Measurements from ENCODE around the gene NVL.
A peak's percentile ranks its signal among the peaks of the same experiment; 100 is the strongest.
"Not testable (repeated sequence)": the region's sequence is repeated elsewhere in the genome, so short reads cannot be mapped to it uniquely, and the experiment has no call there.

NVL gene

DNA sequence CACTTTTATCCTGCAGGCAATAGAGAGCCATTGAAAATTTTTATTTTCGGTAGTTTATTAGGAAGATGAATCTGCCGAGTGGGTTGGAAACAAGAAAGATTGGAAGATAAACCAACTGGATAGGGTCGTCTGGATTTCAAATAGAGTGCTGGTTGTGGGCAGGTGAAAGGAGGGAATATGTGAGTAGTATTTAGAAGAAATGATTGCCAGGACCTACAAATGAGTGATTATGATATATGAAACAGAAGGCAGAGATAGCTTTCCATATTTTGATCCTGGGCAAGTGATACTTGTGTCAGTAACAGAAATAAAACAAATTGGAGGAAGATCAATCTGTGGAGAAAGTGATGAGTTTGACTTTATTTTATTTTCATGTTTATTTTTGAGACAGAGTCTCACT lies 29.2 kb upstream of the NVL start:
- no peak for DNase-seq (ENCODE audit: extremely low read depth, low read depth)
- no peak overlapping the region for H3K4me3 ChIP-seq (replicated peaks; ENCODE audit: low read depth, low read length)
- TF ChIP-seq, protein P1, sequence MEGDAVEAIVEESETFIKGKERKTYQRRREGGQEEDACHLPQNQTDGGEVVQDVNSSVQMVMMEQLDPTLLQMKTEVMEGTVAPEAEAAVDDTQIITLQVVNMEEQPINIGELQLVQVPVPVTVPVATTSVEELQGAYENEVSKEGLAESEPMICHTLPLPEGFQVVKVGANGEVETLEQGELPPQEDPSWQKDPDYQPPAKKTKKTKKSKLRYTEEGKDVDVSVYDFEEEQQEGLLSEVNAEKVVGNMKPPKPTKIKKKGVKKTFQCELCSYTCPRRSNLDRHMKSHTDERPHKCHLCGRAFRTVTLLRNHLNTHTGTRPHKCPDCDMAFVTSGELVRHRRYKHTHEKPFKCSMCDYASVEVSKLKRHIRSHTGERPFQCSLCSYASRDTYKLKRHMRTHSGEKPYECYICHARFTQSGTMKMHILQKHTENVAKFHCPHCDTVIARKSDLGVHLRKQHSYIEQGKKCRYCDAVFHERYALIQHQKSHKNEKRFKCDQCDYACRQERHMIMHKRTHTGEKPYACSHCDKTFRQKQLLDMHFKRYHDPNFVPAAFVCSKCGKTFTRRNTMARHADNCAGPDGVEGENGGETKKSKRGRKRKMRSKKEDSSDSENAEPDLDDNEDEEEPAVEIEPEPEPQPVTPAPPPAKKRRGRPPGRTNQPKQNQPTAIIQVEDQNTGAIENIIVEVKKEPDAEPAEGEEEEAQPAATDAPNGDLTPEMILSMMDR (IDR thresholded peaks at IDR 0.05; ENCODE audit: low read depth, low read length, missing control alignments) = no peak

DNA sequence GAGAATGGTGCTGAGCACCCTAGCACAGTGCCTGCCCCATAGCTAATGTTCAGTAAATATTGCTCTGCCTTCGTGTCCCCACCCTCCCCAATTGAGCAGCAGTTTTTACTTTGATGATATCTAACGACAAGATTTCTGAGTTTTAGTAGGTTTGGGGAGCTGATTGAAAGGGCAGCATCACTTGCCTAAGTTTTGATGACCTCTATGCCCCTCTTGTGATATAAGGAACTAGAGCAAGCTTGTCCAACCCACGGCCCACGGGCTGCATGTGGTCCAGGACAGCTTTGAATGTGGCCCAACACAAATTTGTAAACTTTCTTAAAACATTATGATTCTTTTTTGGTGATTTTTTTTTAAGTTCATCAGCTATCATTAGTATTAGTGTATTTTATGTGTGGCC lies 28.3 kb upstream of the NVL start:
- TF ChIP-seq, protein P1 (IDR thresholded peaks at IDR 0.05; ENCODE audit: low read depth, low read length, missing control alignments) = no peak
- peak overlapping the region; percentile 78 for H3K4me3 ChIP-seq (replicated peaks; ENCODE audit: low read depth, low read length)
- DNase-seq (ENCODE audit: extremely low read depth, low read depth) = no peak

DNA sequence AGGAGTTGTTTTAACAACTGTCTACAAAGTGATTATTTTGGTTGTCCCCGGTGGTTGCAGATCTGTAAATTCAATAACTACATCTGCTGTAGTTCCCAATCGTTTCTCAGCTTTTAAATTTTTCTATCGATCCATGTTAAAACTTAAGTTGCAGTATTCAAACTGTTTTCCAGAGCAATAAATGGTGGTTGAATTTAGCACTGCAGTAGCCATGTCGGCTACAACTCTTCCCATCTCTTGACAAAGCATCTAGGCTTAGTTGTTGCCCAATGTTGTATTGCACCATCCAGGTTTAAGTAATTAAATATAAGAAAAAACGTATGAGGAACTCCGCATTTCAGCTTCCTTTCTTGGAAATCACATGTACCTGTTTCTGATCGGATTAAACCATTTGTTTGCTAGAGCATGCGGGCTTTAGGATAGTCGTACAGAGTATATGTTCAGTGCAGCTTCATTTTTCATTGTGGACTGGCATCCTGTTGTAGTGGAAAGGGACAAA lies 27.7 kb upstream of the NVL start:
- TF ChIP-seq, protein P1 (IDR thresholded peaks at IDR 0.05; ENCODE audit: low read depth, low read length, missing control alignments) = no peak
- peak overlapping the region; percentile 78 for H3K4me3 ChIP-seq (replicated peaks; ENCODE audit: low read depth, low read length)
- no peak for DNase-seq (ENCODE audit: extremely low read depth, low read depth)

DNA sequence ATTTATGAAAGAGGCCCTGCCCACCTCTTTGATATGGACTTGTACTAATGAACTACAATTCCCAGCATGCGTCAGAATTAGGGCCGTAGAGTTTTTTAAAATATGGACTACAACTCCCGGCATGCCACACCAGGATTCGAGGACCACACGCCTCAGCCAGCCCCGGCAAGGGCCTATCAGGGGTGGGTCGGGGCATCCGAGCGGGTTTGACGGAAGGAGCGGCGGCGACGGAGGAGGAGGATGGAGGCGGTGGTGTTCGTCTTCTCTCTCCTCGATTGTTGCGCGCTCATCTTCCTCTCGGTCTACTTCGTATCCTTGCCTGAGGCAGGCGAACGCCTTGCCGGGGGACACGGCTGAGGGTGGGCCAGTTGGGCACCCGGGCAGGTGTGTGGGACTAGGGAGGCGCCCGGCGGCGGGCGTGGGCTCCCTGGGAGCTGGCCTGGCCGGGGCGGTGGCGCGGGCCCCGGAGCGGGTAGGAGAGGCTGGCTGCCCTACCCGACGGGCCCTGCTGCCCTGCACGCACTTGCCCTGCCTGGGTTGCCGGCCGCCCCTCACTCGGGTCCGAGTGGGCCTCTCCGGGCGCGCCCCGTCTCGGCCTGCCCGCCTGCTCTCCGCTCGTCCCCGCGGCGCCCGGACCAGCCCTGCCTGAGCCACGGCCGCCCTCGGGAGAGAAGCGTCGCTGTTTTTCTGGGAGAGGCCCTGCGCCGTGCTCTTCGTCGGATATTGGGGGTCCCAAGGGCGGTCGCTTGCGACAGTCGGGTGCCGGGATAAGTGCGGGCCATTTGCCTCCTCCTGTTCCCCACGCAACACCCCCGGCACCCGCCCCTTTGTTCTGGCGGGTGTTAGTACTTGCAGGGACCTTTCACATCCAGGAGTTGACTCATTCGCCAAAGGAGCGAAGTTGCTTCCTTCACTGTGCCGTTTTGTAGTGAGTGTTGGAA lies 27.0 kb upstream of the NVL start, which contains the start of gene CNIH4:
Gene CNIH4, plus strand, starts transcription at position 195 of the 941 bp plus-strand sequence. Its CDS starts 46 bp downstream, at position 241.
- peak within 1 kb of the TSS; percentile 78 for H3K4me3 ChIP-seq (replicated peaks; ENCODE audit: low read depth, low read length)
- DNase-seq (ENCODE audit: extremely low read depth, low read depth) = peak; percentile 91

DNA sequence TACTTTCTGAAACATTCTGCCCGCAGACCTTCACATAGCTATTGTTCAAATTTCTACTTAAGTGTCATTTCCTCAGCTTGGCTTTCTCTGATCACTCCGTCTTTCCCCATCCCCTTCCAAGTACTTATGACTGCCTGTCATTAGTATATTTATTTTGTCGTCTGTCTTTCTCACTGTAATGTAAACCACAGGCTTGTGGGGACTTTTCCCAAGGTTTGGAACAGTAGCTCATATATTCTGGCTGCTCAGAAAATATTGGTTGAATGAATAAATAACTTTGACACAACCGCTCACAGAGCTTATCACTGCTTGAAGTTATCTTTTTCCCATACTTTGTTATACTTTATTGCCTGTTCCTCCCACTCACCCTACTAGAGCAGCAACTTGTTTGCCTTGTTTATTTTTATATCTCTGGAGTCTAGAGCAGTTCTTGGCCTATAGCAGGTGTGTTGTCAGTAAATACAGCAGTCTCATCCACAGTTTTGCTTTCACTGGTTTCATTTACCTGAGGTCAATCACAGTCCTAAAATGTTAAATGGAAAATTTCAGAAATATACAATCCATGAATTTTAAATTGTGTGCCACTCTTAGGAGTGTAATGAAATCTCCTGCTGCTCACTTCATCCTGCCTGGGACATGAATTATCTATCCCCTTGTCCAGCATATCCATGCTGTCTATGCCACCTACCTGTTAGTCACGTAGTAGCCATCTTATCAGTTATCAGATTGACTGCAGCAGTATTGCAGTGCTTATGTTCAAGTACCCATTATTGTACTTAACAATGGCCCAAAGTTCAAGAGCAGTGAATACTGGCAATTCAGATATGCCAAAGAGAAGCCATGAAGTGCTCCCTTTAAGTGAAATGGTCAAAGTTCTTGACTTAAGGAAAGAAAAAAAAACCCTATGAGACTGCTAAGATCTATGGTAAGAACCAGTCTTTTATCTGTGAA lies 24.3 kb upstream of the NVL start:
- H3K4me3 ChIP-seq (replicated peaks; ENCODE audit: low read depth, low read length) = no peak overlapping the region
- no peak for DNase-seq (ENCODE audit: extremely low read depth, low read depth)
- TF ChIP-seq, protein P1 (IDR thresholded peaks at IDR 0.05; ENCODE audit: low read depth, low read length, missing control alignments) = no peak

More for the DNA sequence above, 27.0 kb upstream of the NVL start, which contains the start of gene CNIH4:
- TF ChIP-seq, protein P1 (IDR thresholded peaks at IDR 0.05; ENCODE audit: low read depth, low read length, missing control alignments) = no peak

DNA sequence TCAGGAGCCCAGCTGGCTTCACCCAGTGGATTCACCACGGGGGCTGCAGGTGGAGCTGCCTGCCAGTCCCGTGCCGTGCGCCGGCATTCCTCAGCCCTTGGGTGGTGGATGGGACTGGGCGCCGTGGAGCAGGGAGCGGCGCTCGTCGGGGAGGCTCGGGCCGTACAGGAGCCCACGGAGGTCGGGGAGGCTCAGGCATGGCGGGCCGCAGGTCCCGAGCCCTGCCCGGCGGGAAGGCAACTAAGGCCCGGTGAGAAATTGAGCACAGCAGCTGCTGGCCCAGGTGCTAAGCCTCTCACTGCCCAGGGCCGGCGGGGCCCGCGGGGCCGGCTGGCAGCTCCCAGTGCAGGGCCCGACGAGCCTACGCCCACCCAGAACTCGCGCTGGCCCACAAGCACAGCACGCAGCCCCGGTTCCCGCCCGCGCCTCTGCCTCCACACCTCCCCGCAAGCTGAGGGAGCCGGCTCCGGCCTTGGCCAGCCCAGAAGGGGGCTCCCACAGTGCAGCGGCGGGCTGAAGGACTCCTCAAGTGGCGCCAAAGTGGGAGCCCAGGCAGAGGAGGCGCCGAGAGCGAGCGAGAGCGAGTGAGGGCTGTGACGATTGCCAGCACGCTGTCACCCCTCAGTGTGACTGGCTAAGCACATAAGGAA lies 22.6 kb upstream of the NVL start:
- DNase-seq (ENCODE audit: extremely low read depth, low read depth) = not testable (repeated sequence)

DNA sequence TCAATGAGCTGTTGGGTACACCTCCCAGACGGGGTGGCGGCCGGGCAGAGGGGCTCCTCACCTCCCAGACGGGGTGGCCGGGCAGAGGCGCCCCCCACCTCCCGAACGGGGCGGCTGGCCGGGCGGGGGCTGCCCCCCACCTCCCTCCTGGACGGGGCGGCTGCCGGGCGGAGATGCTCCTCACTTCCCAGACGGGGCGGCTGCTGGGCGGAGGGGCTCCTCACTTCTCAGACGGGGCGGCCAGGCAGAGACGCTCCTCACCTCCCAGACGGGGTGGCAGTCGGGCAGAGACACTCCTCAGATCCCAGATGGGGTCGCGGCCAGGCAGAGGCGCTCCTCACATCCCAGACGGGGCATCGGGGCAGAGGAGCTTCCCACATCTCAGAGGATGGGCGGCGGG lies 19.7 kb upstream of the NVL start:
- DNase-seq (ENCODE audit: extremely low read depth, low read depth); H3K4me3 ChIP-seq (replicated peaks; ENCODE audit: low read depth, low read length): not testable (repeated sequence)

More for the DNA sequence above, 22.6 kb upstream of the NVL start:
- not testable (repeated sequence) for H3K4me3 ChIP-seq (replicated peaks; ENCODE audit: low read depth, low read length)
